Gastroesophageal sphincter (tissue), 4 donors: ENCODE data around the gene PDE6A. TPM values are rescaled to one million over a fixed set of nuclear protein-coding genes. Genes with fewer than 3 reads are reported as not detected.
"Not testable (repeated sequence)": the region's sequence is repeated elsewhere in the genome, so short reads cannot be mapped to it uniquely, and the experiment has no call there.

ENCODE experiments used
- ATAC-seq: fragments of 150-250 bp; one replicate; pipeline ENCODE4 v1.9.1; 2016; ENCODE audit warnings: mild to moderate bottlenecking, moderate library complexity
- H3K27ac ChIP-seq, 4 donors: fragments of 200-600 bp; sonication (generic) in 3 of 4; 1 replicate in 3 of 4; 2 replicates in 1 of 4; pipeline ENCODE4 v1.5.1; 2016 to 2019
- H3K27me3 ChIP-seq: fragments of 200-600 bp; sonication (generic); one replicate; pipeline ENCODE4 v1.5.1; 2019
- H3K36me3 ChIP-seq, 2 donors: fragments of 200-600 bp; sonication (generic); one replicate each; pipeline ENCODE4 v1.5.1; 2019; ENCODE audit warnings: control low read depth in 1 of 2
- H3K4me1 ChIP-seq, 3 donors: fragments of 200-600 bp; sonication (generic); 1 replicate in 2 of 3; 2 replicates in 1 of 3; pipeline ENCODE4 v1.5.1; 2016 to 2019; ENCODE audit warnings: control low read depth in 2 of 3
- H3K4me3 ChIP-seq, 2 donors: fragments of 200-600 bp; sonication (generic); one replicate each; pipeline ENCODE4 v1.5.1; 2019; ENCODE audit warnings: mild to moderate bottlenecking in 1 of 2, moderate library complexity in 1 of 2
- H3K9me3 ChIP-seq, 3 donors: fragments of 200-600 bp; sonication (generic); one replicate each; pipeline ENCODE4 v1.5.1; 2017 to 2019; ENCODE audit warnings: control low read depth in 2 of 3
- EP300 ChIP-seq: sonication (generic); formaldehyde crosslinking; IDR thresholded peaks from one replicate; pipeline ENCODE4 v1.6.1; 2017; ENCODE audit warnings: antibody characterized with exemption, mild to moderate bottlenecking
- POLR2A ChIP-seq, 2 donors: fragments of 450-650 bp; IDR thresholded peaks; one replicate each; pipeline ENCODE4 v1.6.1; 2017; ENCODE audit warnings: antibody characterized with exemption in 2 of 2, mild to moderate bottlenecking in 2 of 2, moderate library complexity in 1 of 2
- POLR2AphosphoS5 ChIP-seq: sonication (generic); formaldehyde crosslinking; IDR thresholded peaks from one replicate; pipeline ENCODE4 v1.6.1; 2017; ENCODE audit warnings: antibody characterized with exemption
- WGBS, 2 donors: methylation state at CpG; one replicate each; pipeline ENCODE4 v1.1.5; 2018; ENCODE audit warnings: low coverage in 1 of 2; 5-methylcytosine and 5-hydroxymethylcytosine counted together
- total RNA-seq, 4 donors: library from RNA; depleted of rRNA; stranded (reverse); fragments of >200 nt; gene quantifications; one replicate each; pipeline ENCODE4 v1.1.0, GENCODE V29; 2016
- TF ChIP-seq, protein P1 (sequence below), 4 experiments: fragments of 200-600 bp in 2 of 4; fragments of 450-650 bp in 2 of 4; sonication (generic) in 1 of 4; IDR thresholded peaks; one replicate each; pipeline ENCODE4 v1.5.1; 2017 to 2019; ENCODE audit warnings: antibody characterized with exemption in 4 of 4, mild to moderate bottlenecking in 2 of 4, moderate library complexity in 2 of 4

PDE6A gene
- total RNA-seq, 4 donors from 2014 or later: 0.05 TPM; not detected in 3

DNA sequence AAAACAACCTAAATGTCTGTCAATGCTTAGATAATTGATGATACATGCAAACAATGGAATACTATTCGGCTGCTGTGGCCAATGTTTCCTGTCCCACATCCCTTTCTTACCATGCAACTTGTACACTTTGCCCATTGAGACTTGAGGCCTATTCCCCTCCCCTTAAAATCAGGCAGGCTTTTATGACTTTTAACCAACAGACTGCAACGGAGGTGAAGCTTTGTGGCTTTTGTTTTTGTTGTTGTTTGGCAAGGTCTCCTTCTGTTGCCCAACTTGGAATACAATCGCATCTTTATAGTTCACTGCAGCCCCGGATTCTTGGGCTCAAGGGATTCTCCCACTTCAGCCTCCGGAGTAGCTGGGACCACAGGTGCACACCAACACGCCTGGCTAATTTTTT is 10.2 kb upstream of the PDE6A start:
- ATAC-seq: no peak
- H3K4me3 ChIP-seq: no peak overlapping the region

DNA sequence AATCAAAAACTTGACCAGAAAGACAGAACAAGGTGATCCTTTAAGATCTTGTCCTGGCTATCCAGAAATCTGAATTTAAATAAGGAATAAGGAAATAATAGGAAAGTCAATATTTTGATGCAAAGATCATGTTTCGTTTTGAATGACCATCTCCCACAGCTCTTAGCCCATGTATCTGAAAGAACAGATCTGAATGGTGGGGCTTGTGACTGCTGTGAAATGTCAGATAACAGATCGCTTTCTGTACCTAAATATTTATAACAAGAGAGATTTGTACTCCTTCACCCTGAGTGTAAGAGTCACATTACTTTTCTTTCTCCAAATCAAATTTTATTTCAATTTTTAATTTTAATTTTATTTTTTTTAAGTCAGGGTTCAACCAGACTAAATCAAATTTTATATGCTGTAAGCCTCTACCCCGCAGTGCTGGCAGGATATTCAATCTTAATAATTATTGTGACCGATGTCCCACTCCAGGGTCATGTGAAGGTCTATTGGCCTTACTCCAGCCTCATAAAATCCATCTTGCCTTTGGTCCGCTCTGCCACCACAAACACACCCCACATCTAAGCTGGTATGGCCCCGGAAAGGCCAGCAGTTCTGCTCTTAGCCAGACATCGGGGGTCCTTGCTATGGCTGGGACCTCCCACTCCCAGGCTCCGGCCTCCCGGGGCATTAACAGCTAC is 9.0 kb upstream of the PDE6A start:
- H3K4me1 ChIP-seq: no peaks in the 10 kb centered on the region
- H3K9me3 ChIP-seq: no peaks in the 10 kb centered on the region
- H3K36me3 ChIP-seq: no peaks in the 10 kb centered on the region
- 49 to 54% methylated on average over 6 of the region's 9 CpGs for WGBS, 2 donors
- TF ChIP-seq, protein P1, sequence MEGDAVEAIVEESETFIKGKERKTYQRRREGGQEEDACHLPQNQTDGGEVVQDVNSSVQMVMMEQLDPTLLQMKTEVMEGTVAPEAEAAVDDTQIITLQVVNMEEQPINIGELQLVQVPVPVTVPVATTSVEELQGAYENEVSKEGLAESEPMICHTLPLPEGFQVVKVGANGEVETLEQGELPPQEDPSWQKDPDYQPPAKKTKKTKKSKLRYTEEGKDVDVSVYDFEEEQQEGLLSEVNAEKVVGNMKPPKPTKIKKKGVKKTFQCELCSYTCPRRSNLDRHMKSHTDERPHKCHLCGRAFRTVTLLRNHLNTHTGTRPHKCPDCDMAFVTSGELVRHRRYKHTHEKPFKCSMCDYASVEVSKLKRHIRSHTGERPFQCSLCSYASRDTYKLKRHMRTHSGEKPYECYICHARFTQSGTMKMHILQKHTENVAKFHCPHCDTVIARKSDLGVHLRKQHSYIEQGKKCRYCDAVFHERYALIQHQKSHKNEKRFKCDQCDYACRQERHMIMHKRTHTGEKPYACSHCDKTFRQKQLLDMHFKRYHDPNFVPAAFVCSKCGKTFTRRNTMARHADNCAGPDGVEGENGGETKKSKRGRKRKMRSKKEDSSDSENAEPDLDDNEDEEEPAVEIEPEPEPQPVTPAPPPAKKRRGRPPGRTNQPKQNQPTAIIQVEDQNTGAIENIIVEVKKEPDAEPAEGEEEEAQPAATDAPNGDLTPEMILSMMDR (IDR thresholded peaks at IDR 0.05): no peak
- TF ChIP-seq POLR2A (IDR thresholded peaks at IDR 0.05) (no peak), POLR2AphosphoS5 (no peak), EP300 (no peak)
- H3K27me3 ChIP-seq: no peaks in the 10 kb centered on the region
- no peak overlapping the region for H3K27ac ChIP-seq
- no peak overlapping the region for H3K4me3 ChIP-seq
- ATAC-seq: no peak

More for the DNA sequence above, 10.2 kb upstream of the PDE6A start:
- Histone ChIP-seq H3K9me3 (no peaks in the 10 kb centered on the region), H3K4me1 (peaks cover 0 to 8% (median 2%) of the 10 kb centered on the region in 3 donors), H3K36me3 (no peaks in the 10 kb centered on the region), H3K27ac (no peak overlapping the region), H3K27me3 (no peaks in the 10 kb centered on the region)
- whole genome bisulfite sequencing, 2 donors: 75 to 78% methylated on average over 5 to 6 of the region's 6 CpGs
- TF ChIP-seq EP300 (no peak), POLR2A (IDR thresholded peaks at IDR 0.05) (no peak), POLR2AphosphoS5 (no peak)
- TF ChIP-seq, protein P1 (IDR thresholded peaks at IDR 0.05): no peak

DNA sequence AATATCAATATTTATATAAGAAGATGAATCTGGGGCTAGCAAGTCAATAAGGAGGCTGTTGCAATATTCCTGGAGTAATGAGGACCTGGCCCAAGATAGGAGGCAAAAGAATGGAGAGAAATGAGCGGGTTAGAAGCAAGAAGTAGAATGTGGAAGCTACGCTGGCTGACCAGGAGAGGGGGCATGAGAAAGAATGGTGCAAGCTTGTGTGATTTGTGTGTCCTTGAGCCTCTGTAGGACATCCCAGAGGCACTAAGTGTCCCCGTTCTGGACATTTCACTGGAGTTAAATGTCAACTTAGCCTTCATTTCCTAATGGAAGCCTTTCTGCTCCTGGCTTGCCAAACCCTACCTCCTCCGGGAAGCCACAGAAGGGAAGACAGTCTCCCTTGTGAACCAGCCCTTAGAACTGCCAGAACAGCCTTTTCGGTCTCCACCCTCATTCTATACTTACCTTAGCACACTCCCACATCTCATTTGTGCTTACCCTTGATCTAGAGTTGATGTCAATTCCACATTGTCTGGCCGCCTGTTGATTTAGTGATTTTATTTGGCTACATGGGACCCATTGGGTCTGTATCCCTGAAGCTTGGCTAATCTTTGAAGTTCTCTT is 6.7 kb upstream of the PDE6A start:
- Histone ChIP-seq H3K27me3 (no peaks in the 10 kb centered on the region), H3K9me3 (no peaks in the 10 kb centered on the region), H3K4me3 (no peak overlapping the region), H3K36me3 (no peaks in the 10 kb centered on the region), H3K4me1 (no peaks in the 10 kb centered on the region), H3K27ac (no peak overlapping the region)
- 72 to 73% methylated on average over 4 to 6 of the region's 6 CpGs for WGBS, 2 donors
- ATAC-seq: no peak
- no peak for TF ChIP-seq POLR2A (IDR thresholded peaks at IDR 0.05)
- TF ChIP-seq EP300: no peak
- TF ChIP-seq POLR2AphosphoS5: no peak
- TF ChIP-seq, protein P1 (IDR thresholded peaks at IDR 0.05): no peak

DNA sequence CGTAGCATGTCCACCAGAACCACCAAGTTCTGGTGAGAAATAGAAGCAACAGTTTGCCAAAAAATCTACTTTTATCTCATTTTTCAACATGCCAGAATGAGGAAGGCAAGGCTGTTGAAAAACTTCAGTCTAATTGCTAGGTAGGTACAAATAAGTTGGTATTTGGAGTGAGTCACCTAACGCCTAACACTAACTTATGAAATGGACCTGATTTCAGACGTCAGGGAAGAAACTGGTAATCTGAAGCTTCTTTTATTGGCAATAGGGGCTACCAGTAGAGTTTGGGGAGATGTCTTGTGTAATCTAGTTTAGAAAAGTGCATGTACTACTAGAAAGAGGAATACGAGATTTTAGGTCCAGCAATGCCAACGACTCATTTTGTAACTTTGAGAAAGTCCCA is 4.4 kb upstream of the PDE6A start:
- no peaks in the 10 kb centered on the region for H3K4me1 ChIP-seq
- WGBS, 2 donors: 73 to 78% methylated on average over 4 to 5 of the region's 5 CpGs
- TF ChIP-seq EP300: no peak
- TF ChIP-seq, protein P1 (IDR thresholded peaks at IDR 0.05): no peak
- no peaks in the 10 kb centered on the region for H3K9me3 ChIP-seq
- H3K27ac ChIP-seq: no peak overlapping the region
- H3K27me3 ChIP-seq: no peaks in the 10 kb centered on the region
- H3K36me3 ChIP-seq: no peaks in the 10 kb centered on the region
- no peak for ATAC-seq
- no peak overlapping the region for H3K4me3 ChIP-seq

DNA sequence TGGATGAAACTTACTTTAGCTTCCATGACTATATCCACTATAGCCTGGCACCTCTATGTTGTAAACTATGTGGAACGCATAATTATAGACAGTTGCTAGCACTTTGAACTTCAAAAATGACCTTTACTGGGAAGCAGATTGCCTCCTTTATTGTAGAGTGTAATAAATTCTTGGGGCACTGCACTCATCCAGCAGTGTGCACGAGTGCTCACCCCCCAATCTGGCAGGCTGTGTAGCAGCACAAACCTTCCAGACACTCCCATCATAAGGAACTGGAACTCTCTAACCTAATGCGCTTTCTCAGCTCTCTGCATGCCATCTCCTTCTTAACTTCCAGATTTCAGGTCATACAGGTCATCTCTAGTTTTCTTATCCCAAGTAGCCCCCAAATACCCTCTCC is 1.5 kb upstream of the PDE6A start:
- no peak overlapping the region for H3K4me3 ChIP-seq
- no peaks in the 10 kb centered on the region for H3K4me1 ChIP-seq
- no peak for TF ChIP-seq POLR2A (IDR thresholded peaks at IDR 0.05)
- TF ChIP-seq, protein P1 (IDR thresholded peaks at IDR 0.05): no peak
- TF ChIP-seq POLR2AphosphoS5: no peak
- TF ChIP-seq EP300: no peak
- 68 to 75% methylated on average over 3 of the region's 3 CpGs for WGBS, 2 donors
- no peak overlapping the region for H3K27ac ChIP-seq
- H3K36me3 ChIP-seq: no peaks in the 10 kb centered on the region
- H3K27me3 ChIP-seq: no peaks in the 10 kb centered on the region
- no peaks in the 10 kb centered on the region for H3K9me3 ChIP-seq
- no peak for ATAC-seq

DNA sequence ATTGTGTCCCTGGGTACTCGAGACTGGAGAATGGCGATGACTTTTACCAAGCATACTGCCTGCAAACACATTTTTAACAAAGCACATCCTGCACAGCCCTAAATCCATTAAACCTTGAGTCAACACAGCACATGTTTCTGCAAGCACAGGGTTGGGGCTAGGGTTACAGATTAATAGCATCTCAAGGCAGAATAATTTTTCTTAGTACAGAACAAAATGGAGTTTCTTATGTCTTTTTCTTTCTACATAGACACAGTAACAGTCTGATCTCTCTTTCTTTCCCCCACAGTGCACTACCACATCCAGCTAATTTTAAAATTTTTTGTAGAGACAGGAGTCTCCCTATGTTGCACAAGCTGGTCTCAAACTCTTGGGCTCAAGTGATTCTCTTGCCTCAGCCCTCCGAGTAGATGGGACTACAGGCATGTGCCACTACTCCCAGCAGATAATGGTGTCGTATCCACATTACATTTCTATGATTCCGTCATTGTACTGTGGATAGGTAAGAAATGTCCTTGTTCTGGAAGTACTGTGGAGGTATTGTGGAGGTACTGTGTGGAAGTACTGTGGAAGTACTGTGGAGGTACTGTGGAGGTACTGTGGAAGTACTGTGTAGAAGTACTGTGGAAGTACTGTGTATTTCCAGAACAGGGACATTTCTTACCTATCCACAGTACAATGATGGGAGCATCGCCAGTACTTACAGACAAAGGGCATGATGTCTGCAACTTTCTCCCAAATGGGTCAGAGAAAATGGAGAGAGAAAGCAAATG is 1.2 kb downstream of the PDE6A start:
- H3K4me3 ChIP-seq, ATAC-seq, H3K27ac ChIP-seq, H3K36me3 ChIP-seq, H3K4me1 ChIP-seq, H3K9me3 ChIP-seq, H3K27me3 ChIP-seq: not testable (repeated sequence)
- 81 to 100% methylated on average over 3 of the region's 6 CpGs for WGBS, 2 donors

DNA sequence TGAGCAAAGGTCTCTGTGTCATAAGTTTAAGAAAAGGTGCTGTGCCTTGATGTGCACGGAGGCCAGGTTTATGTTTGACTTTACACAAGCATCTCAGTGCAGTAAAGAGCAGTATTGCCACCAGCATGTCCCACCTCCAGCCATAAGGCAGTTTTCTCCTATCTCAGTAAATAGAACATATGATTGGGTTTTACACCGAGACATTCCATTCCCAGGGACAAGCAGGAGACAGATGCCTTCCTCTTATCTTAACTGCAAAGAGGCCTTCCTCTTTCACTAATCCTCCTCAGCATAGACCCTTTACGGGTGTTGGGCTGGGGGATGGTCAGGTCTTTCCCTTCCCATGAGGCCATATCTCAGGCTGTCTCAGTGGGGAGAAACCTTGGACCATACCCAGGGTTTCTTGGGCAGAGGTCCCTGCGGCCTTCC is 1.8 kb downstream of the PDE6A start:
- not testable (repeated sequence) for H3K9me3 ChIP-seq, H3K36me3 ChIP-seq, ATAC-seq, H3K4me1 ChIP-seq, H3K4me3 ChIP-seq, H3K27me3 ChIP-seq, H3K27ac ChIP-seq
- 50 to 54% methylated on average over 2 to 3 of the region's 4 CpGs for WGBS, 2 donors
